ENCODE results near the gene BRD1. TPM values are rescaled to one million over a fixed set of nuclear protein-coding genes. Genes with fewer than 3 reads are reported as not detected.

Gene BRD1
- total RNA-seq, 2 experiments from 2014 or later: 26.0 to 27.0 TPM

GRCh38 chr22:49800408-49801238, 27.1 kb downstream of the BRD1 start:
- Mint-ChIP-seq H3K9me3 (no peaks in the 10 kb centered on the region), H3K36me3 (ENCODE audit: low read depth) (peaks cover 15% of the 10 kb centered on the region), H3K27ac (no peak overlapping the region), H3K27me3 (ENCODE audit: low read depth) (no peaks in the 10 kb centered on the region), H3K4me3 (no peak overlapping the region), H3K4me1 (ENCODE audit: low read depth) (peaks cover 27% of the 10 kb centered on the region)
- CTCF ChIA-PET: no interaction called here
- DNase-seq: no peak
- intact Hi-C loops (cut with micrococcal nuclease): no loop called here

DNA sequence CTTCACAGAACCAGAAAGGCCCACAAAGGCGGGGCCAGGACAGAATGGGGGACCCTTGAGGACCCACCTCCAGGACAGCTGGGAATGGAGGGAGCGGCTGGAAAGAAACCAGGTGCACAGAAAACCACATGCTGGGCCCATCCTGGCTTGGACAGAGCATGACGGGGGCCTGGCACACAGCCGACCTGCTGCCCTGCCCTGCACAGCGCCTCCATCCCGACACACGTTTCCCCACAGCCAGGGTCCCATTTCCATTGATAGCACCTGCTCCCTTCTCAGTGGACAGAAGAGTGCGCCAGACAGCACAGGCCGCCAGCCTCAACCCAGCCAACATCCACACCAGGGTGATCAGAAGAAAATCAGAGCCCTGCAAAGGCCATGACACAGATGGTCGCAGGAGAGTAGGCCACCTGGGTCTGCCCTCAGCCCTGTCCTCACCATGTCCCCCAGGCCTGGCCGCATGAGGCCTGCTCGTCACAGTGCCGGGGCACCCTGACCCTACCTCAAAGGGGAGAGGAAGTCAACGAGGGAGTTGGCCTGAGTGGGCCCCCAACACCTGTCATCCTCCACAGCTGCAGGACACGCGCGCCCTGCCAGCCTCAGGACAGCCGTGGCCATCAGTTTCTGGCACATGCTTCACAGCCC, 28.1 kb downstream of the BRD1 start:
- H3K9me3 Mint-ChIP-seq: no peaks in the 10 kb centered on the region
- intact Hi-C loops (cut with micrococcal nuclease): no loop called here
- H3K27ac Mint-ChIP-seq: no peak overlapping the region
- no peak for DNase-seq
- peaks cover 20% of the 10 kb centered on the region for H3K36me3 Mint-ChIP-seq (ENCODE audit: low read depth)
- H3K4me3 Mint-ChIP-seq: no peak overlapping the region
- H3K4me1 Mint-ChIP-seq (ENCODE audit: low read depth): peaks cover 25% of the 10 kb centered on the region
- no peaks in the 10 kb centered on the region for H3K27me3 Mint-ChIP-seq (ENCODE audit: low read depth)
- CTCF ChIA-PET: no interaction called here

DNA sequence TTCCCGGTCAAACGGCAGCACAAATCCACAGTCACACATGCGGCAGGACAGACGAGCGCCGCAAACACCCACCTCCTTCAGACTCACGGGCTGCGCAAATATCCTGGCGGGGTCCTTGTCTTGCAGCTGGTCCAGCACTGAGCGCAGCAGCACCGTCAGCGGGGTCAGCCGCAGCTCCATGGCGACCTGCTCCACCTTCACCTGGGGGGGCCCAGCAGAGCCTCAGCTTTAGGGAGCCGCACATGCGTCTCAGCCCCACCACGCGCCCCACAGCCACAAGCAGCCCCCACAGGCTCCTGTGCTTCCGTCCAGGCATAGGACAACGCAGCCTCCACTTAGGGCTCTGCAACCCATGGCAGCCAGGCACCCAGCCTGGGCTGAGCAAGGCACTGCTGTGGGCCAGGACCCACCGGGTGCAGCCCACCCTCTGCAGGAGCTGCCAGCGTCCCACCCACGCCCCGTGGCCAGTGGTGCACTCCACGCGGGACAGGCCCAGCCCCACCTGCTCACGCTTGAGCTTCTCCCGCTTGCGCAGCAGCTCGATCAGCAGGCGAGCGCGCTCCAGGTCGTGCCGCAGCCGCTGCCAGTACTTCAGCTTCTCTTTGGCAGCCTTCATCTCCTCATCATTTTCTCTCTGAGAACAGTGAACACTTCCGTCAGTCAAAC, 29.1 kb downstream of the BRD1 start:
- no peak overlapping the region for H3K27ac Mint-ChIP-seq
- CTCF ChIA-PET: no interaction called here
- no peak overlapping the region for H3K4me3 Mint-ChIP-seq
- no peaks in the 10 kb centered on the region for H3K9me3 Mint-ChIP-seq
- H3K4me1 Mint-ChIP-seq (ENCODE audit: low read depth): peaks cover 24% of the 10 kb centered on the region
- intact Hi-C loops (cut with micrococcal nuclease): no loop called here
- no peaks in the 10 kb centered on the region for H3K27me3 Mint-ChIP-seq (ENCODE audit: low read depth)
- no peak for DNase-seq
- H3K36me3 Mint-ChIP-seq (ENCODE audit: low read depth): peaks cover 18% of the 10 kb centered on the region

- Mint-ChIP-seq H3K27ac (no peak overlapping the region), H3K4me1 (ENCODE audit: low read depth) (peaks cover 15% of the 10 kb centered on the region), H3K27me3 (ENCODE audit: low read depth) (no peaks in the 10 kb centered on the region), H3K4me3 (no peak overlapping the region), H3K9me3 (no peaks in the 10 kb centered on the region), H3K36me3 (ENCODE audit: low read depth) (peaks cover 23% of the 10 kb centered on the region)
- CTCF ChIA-PET: no interaction called here
- no peak for DNase-seq
- intact Hi-C loops (cut with micrococcal nuclease): no loop called here
Observed at GRCh38 chr22:49797706-49798105, 30.0 kb downstream of the BRD1 start.

DNA sequence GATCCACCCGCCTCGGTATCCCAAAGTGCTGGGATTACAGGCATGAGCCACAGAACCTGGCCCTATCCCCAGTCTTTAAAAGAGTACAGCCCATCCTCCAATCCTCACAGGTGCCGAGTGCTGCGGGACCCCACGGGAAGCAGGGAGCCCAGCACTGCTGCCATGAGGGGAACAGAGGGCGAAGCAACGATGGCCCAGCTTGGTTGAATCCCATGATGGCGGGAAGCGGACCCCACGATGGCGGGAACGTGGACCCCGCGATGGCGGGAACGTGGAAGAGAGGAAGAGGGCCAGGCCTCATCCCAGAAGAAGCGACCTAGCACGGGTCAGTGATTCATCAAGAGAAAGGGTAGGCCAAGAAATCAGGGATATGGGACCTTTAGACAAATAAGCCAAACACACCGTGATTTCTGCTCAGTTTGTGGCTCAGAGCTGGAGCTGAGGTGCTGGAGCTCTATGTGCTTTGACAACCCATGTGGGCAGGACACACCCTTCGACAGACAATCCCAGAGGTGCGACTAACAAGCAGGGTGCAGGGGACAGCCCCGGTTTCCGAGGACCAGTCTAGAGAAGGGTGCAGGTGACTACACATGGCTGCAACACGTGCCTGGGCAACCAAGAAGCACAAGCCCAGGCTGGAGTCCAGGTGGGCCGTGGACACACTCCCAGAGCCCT, 30.9 kb downstream of the BRD1 start:
- no peak overlapping the region for H3K4me3 Mint-ChIP-seq
- no peaks in the 10 kb centered on the region for H3K27me3 Mint-ChIP-seq (ENCODE audit: low read depth)
- CTCF ChIA-PET: no interaction called here
- H3K4me1 Mint-ChIP-seq (ENCODE audit: low read depth): peaks cover 11% of the 10 kb centered on the region
- H3K9me3 Mint-ChIP-seq: no peaks in the 10 kb centered on the region
- no peak overlapping the region for H3K27ac Mint-ChIP-seq
- H3K36me3 Mint-ChIP-seq (ENCODE audit: low read depth): peaks cover 29% of the 10 kb centered on the region
- no peak for DNase-seq
- intact Hi-C loops (cut with micrococcal nuclease): no loop called here

DNA sequence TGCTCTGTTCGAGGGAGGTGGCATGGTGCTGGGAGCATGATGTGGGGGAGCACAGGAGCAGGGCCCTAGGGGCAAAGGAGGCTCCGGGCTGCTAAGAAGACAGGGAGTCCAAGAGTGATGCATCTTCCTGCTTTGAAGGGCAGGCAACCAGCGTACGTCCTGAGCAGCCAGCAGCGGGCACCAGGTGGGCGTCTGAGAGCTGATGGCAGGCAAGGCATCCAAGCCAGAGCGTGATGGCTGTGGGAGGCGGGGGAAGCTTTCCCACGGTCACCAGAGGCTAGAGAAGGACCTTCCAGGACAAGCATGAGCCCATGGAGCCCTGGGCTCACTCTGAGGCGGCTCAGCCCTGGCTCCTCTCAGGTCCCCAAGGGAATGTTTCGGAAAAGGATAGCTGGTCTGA, 32.2 kb downstream of the BRD1 start:
- CTCF ChIA-PET: no interaction called here
- DNase-seq: no peak
- intact Hi-C loops (cut with micrococcal nuclease): no loop called here
- Mint-ChIP-seq H3K36me3 (ENCODE audit: low read depth) (peaks cover 33% of the 10 kb centered on the region), H3K4me1 (ENCODE audit: low read depth) (peaks cover 16% of the 10 kb centered on the region), H3K9me3 (no peaks in the 10 kb centered on the region), H3K27ac (no peak overlapping the region), H3K4me3 (no peak overlapping the region), H3K27me3 (ENCODE audit: low read depth) (no peaks in the 10 kb centered on the region)

DNA sequence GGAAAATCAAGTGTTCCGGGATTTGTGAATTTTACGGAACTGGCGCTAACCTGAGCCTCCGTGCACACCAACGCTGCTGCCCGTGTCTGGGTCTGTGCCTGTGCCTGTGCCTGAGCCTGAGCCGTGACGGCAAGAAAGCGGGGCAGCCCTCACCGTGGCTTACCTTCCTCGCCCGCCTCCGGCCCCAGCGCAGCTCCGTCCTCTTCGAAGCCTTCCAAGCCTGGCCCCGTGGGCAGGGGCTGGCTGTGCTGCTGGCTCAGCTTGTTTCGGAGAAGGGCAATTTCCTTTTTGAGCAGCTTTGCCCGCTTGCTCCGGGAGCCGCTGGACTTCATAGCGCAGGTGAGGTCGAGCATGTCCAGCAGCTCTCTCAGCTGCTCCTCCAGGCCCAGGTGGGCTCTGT, 33.8 kb downstream of the BRD1 start:
- H3K27me3 Mint-ChIP-seq (ENCODE audit: low read depth): no peaks in the 10 kb centered on the region
- no peak for DNase-seq
- H3K27ac Mint-ChIP-seq: no peak overlapping the region
- peaks cover 32% of the 10 kb centered on the region for H3K36me3 Mint-ChIP-seq (ENCODE audit: low read depth)
- H3K4me3 Mint-ChIP-seq: no peak overlapping the region
- intact Hi-C loops (cut with micrococcal nuclease): no loop called here
- CTCF ChIA-PET: no interaction called here
- H3K9me3 Mint-ChIP-seq: no peaks in the 10 kb centered on the region
- peaks cover 26% of the 10 kb centered on the region for H3K4me1 Mint-ChIP-seq (ENCODE audit: low read depth)

DNA sequence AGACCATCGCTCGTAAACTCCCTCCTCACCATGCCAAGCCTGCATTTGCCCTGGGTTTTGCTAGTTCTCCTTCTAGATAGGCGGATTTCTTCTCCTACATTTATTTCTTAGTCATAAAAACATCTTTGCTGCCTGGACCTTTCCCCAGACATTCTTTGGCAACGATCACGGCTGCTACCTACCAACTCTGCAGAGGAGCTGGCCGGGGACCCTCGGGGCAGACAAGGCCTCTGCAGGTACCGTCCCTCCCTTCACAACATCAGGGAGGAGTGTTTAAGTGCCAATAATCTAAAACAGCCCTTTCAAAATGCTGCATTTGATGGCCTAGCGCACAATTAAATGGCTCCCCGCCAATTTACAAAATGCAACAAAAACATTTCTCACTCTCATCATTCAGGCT, 34.4 kb downstream of the BRD1 start:
- CTCF ChIA-PET: interaction anchor here (1.0 kb wide), 1 partner anchor 26 kb away, joined by 4 read pairs; no protein-coding TSS in a partner anchor
- Mint-ChIP-seq H3K4me1 (ENCODE audit: low read depth) (peaks cover 30% of the 10 kb centered on the region), H3K27me3 (ENCODE audit: low read depth) (no peaks in the 10 kb centered on the region), H3K4me3 (no peak overlapping the region), H3K9me3 (no peaks in the 10 kb centered on the region), H3K36me3 (ENCODE audit: low read depth) (peaks cover 33% of the 10 kb centered on the region), H3K27ac (no peak overlapping the region)
- intact Hi-C loops (cut with micrococcal nuclease): no loop called here
- DNase-seq: no peak

DNA sequence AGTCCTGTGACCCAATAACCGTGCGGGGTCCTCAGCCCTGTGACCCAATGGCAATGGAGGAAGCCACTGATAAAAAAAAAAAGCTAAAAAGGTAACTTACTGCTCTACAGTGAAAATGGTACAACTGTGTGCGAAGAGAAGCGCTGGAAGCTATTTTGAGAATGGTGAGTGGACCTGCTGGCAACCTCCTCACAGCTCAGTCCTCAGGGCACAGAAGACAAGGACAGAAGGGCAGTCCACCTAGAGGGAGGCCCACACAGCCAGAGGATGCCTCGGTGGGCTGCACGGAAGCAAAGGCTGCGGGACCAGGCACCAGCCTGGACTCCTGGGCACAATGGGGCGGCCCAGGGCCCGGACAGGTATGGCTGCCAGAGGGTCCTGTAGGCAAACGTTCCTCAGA, 35.6 kb downstream of the BRD1 start:
- Mint-ChIP-seq H3K4me3 (no peak overlapping the region), H3K27me3 (ENCODE audit: low read depth) (no peaks in the 10 kb centered on the region), H3K4me1 (ENCODE audit: low read depth) (peaks cover 39% of the 10 kb centered on the region), H3K9me3 (no peaks in the 10 kb centered on the region), H3K27ac (peak overlapping the region; percentile 75), H3K36me3 (ENCODE audit: low read depth) (peaks cover 35% of the 10 kb centered on the region)
- CTCF ChIA-PET: no interaction called here
- intact Hi-C loops (cut with micrococcal nuclease): no loop called here
- DNase-seq: no peak

DNA sequence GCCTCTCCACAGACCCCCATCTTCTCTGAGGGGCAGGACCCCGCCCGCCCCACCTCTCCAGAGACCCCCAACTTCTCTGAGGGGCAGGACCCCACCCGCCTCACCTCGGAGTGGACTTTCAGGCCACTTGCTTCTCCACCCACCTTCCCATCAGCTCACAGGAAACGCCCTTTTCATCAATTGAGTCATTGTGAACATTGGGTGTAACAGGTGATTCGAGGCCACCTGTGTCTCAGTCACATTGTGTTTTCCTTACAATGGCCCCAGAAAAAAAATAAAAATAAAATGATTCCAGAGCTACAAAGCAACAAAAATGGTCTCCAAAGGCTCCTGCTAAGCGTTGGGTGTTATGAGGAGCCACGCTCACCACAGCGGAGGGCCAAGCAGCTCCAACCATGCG, 36.0 kb downstream of the BRD1 start:
- Mint-ChIP-seq H3K36me3 (ENCODE audit: low read depth) (peaks cover 37% of the 10 kb centered on the region), H3K9me3 (no peaks in the 10 kb centered on the region), H3K4me3 (no peak overlapping the region), H3K27ac (peak overlapping the region; percentile 75), H3K4me1 (ENCODE audit: low read depth) (peaks cover 39% of the 10 kb centered on the region), H3K27me3 (ENCODE audit: low read depth) (no peaks in the 10 kb centered on the region)
- intact Hi-C loops (cut with micrococcal nuclease): no loop called here
- peak; percentile 35 for DNase-seq
- CTCF ChIA-PET: no interaction called here

- CTCF ChIA-PET: no interaction called here
- H3K27me3 Mint-ChIP-seq (ENCODE audit: low read depth): no peaks in the 10 kb centered on the region
- H3K4me3 Mint-ChIP-seq: peak overlapping the region; percentile 42
- H3K9me3 Mint-ChIP-seq: no peaks in the 10 kb centered on the region
- H3K4me1 Mint-ChIP-seq (ENCODE audit: low read depth): peaks cover 40% of the 10 kb centered on the region
- intact Hi-C loops (cut with micrococcal nuclease): no loop called here
- H3K27ac Mint-ChIP-seq: peak overlapping the region; percentile 53
- DNase-seq: no peak
- peaks cover 43% of the 10 kb centered on the region for H3K36me3 Mint-ChIP-seq (ENCODE audit: low read depth)
Observed at GRCh38 chr22:49790912-49791311, 36.8 kb downstream of the BRD1 start.

All from activated naive CD4-positive, alpha-beta T cell treated with anti-CD3 and anti-CD28 coated beads for 36 hours (primary cell).